Head of caudate nucleus (tissue), 42 donors: ENCODE data around the gene SDHAF1.

Source experiments
- DNase-seq, 42 donors: peaks; one replicate each; pipeline versions ENCODE4 v3.0.0 to v3.0.0-alpha.2; 2020 to 2021; ENCODE audit warnings: mixed read lengths in 7 of 42
- intact Hi-C: fragments of 100-400 bp; cut with DNase I; formaldehyde crosslinking; loops from one replicate; pipeline ENCODE4 v1.15.0; 2022

SDHAF1 gene

DNA sequence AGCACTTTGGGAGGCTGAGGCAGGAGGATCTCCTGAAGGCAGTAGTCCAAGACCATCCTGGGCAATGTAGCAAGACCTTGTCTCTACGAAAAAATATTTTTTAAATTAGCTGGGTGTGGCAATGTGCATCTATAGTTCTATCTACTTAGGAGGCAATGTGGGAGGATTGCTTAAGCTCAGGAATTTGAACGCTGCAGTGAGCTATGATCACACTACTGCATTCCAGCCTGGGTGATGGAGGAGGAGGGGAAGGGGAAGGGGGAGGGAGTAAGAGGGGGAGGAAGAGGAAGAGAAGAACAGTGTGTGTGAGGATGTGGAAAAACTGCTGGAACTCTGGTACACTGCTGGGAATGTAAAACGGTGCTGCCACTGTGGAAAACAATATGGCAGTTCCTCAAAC is 46.8 kb downstream of the SDHAF1 start:
- peak in 23 of 42 donors; percentile 11 to 80 (median 40) for DNase-seq

DNA sequence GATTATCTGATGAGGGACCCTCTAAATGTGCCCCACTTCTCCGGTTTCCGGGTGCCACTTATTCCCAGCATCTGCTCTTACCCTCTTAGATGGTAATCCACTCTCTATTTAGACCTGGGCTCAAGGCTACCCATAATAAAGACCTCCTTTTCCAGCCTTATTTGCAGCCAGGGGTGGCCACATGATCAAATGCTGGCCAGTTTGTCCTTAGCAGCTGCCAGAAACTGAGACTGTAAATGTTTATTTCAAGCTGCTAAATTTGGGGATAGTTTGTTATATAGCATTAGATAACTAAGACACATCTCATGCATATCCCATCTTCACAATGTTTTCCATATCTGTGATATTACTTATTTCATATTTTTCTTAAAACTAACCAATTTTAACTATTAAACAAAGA is 49.0 kb downstream of the SDHAF1 start:
- peak in 8 of 42 donors; percentile 21 to 62 (median 38) for DNase-seq
- intact Hi-C loops = no loop called here

More for the DNA sequence above, 46.8 kb downstream of the SDHAF1 start:
- intact Hi-C loops = no loop called here
